Mesodermal cell (in vitro differentiated cells): ENCODE results near the gene ERN1.

Experiments
- H3K27ac ChIP-seq: 2 replicates; pipeline ENCODE4 v1.7.0; 2013; ENCODE audit warnings: mild to moderate bottlenecking, low read depth, low read length, moderate library complexity; ENCODE audit not compliant: severe bottlenecking
- H3K36me3 ChIP-seq: 2 replicates; pipeline ENCODE4 v1.7.1; 2013; ENCODE audit warnings: mild to moderate bottlenecking, low read length, moderate library complexity; ENCODE audit not compliant: control insufficient read depth, insufficient read depth
- H3K4me1 ChIP-seq: one replicate; pipeline ENCODE4 v1.7.1; 2013; ENCODE audit warnings: mild to moderate bottlenecking, low read length; ENCODE audit not compliant: insufficient read depth, control insufficient read depth, poor library complexity, severe bottlenecking
- H3K4me3 ChIP-seq: 2 replicates; pipeline ENCODE4 v1.7.0; 2013; ENCODE audit warnings: low read length, control low read depth, mild to moderate bottlenecking; ENCODE audit not compliant: insufficient read depth, poor library complexity, severe bottlenecking; ENCODE audit errors: extremely low read depth
- H3K9me3 ChIP-seq: 2 replicates; pipeline ENCODE4 v1.7.1; 2013; ENCODE audit warnings: mild to moderate bottlenecking, low read length, moderate library complexity; ENCODE audit not compliant: control insufficient read depth
- WGBS, 2 experiments: methylation state at CpG; one replicate each; pipeline ENCODE4 v1.1.5; 2013; ENCODE audit warnings: missing lambda C conversion rate in 2 of 2; ENCODE audit not compliant: insufficient coverage in 2 of 2; 5-methylcytosine and 5-hydroxymethylcytosine counted together

The ERN1 gene

GRCh38 chr17:64107500-64108236, 22.3 kb downstream of the ERN1 start:
- H3K4me3 ChIP-seq: no peak overlapping the region
- H3K36me3 ChIP-seq: no peaks in the 10 kb centered on the region
- H3K4me1 ChIP-seq: no peaks in the 10 kb centered on the region
- H3K9me3 ChIP-seq: no peaks in the 10 kb centered on the region
- 98% methylated on average over 3 to 4 of the region's 5 CpGs for WGBS, 2 experiments
- H3K27ac ChIP-seq: no peak overlapping the region

DNA sequence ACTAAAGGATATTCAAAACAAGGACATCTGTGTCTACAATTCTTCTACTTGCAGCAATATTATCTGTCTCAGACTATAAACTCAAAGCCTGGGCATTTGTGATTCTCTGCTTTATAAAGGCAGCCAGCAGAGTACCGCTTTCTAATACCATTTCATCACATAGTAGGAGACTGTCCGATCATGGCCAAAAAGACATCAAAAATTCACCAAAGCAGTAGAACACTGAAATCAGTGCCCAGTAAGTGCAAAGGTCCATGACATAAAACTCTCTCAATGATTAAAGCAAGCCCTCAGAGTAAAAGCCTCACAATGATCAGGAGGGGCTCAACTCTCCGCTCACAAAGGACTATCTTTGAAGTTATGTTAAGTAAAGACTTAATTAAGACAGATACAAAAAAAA, 23.0 kb downstream of the ERN1 start:
- no peaks in the 10 kb centered on the region for H3K4me1 ChIP-seq
- H3K4me3 ChIP-seq: no peak overlapping the region
- no peaks in the 10 kb centered on the region for H3K9me3 ChIP-seq
- 100% methylated on average over 1 to 2 of the region's 3 CpGs for WGBS, 2 experiments
- no peak overlapping the region for H3K27ac ChIP-seq
- H3K36me3 ChIP-seq: no peaks in the 10 kb centered on the region

DNA sequence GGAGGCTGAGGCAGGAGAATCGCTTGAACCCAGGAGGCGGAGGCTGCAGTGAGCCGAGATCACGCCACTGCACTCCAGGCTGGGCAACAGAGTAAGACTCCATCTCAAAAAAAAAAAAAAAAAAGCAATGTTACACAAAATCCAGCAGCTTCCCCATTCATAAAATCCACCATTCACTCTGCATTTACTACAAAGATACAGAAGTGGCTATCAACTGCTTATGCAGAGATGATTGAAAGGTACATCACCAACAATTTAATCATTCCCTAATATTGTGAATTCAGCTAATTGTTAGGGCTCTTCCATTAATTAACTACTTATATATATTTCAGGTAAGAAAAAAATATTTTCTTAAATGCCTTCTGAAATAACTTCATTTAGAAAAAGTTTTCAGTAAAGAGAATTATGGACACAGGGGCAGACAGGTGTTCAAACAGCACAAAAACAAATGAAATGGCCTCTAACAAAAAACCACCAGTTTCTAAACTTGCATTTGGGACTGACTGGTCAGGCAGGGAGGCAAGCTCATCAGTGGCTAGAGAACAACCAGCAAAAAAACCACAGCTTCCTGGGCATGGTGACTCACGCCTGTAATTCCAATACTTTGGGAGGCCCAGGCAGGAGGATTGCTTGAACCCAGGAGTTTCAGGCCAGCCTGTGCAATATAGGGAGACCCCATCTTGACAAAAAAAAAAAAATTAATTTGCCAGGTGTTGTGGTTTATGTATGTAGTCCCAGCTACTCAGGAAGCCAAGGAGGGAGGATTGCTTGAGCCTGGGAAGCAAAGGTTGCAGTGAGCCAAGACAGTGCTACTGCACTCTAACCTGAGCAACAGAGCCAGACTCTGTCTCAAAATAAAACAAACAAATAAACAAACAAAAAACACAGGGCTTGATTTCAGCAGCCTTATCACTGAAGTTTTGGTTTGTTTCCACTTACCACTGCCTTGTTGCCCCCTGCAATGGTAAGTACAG, 26.3 kb downstream of the ERN1 start:
- Histone ChIP-seq H3K27ac (no peak overlapping the region), H3K36me3 (no peaks in the 10 kb centered on the region), H3K4me3 (no peak overlapping the region), H3K9me3 (no peaks in the 10 kb centered on the region), H3K4me1 (no peaks in the 10 kb centered on the region)
- WGBS, 2 experiments: 93 to 100% methylated on average over 1 to 5 of the region's 5 CpGs

DNA sequence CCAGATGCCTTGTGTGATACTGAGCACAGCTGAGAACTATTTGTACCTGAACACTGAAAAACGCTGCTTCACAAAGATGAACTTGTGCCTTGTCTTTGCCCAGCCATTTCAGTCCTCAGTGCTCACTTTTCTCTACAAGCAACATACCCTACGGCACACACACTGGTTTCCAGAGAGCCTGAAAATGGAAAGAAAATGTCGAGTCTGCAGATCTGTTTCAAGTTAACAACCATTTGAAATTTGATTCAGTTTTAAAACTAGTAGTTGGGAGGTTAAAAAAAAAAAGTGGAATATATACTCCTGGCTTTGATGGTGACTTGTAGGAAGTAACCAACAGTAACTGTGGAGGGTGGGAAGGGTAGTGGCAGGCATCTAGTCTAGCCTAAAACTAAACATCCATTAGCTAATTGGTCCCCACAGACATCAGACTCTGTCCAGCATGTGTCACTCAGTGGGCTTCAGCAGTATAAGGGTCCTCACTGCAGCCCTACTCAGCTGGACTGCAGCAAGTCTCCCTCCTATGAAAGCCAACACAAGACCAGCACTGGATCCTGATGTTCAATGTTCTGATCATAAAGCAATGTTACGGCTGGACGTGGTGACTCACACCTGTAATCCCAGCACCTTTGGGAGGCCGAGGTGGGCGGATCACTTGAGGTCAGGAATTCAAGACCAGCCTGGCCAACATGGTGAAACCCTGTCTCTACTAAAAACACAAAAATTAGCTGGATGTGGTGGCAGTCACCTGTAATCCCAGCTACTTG, 27.1 kb downstream of the ERN1 start:
- Histone ChIP-seq H3K36me3 (no peaks in the 10 kb centered on the region), H3K9me3 (no peaks in the 10 kb centered on the region), H3K4me3 (no peak overlapping the region), H3K4me1 (no peaks in the 10 kb centered on the region), H3K27ac (no peak overlapping the region)
- WGBS, 2 experiments: 92 to 95% methylated on average over 4 to 7 of the region's 7 CpGs

DNA sequence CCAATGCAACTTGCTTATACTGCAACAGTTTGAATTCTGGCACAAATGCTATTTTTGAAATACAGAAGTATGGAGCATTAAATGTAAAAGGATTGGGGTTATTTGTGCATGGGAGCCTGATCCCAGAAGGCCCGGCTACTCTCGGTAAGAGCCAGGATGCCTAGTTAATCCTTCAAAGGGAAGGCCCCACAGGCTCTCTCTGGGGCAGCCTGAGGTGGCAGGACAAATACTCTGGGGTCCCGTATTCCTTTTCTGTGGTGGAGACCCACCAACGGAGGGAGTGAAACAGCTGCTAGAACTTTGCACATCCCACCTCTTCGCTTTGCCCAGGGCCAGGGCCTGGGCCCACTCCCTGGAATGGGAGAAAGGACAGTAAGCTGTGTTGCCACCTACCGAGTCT, 30.4 kb downstream of the ERN1 start:
- H3K36me3 ChIP-seq: no peaks in the 10 kb centered on the region
- no peaks in the 10 kb centered on the region for H3K9me3 ChIP-seq
- WGBS, 2 experiments: 83 to 88% methylated on average over 5 to 6 of the region's 6 CpGs
- H3K4me3 ChIP-seq: no peak overlapping the region
- no peaks in the 10 kb centered on the region for H3K4me1 ChIP-seq
- H3K27ac ChIP-seq: no peak overlapping the region

DNA sequence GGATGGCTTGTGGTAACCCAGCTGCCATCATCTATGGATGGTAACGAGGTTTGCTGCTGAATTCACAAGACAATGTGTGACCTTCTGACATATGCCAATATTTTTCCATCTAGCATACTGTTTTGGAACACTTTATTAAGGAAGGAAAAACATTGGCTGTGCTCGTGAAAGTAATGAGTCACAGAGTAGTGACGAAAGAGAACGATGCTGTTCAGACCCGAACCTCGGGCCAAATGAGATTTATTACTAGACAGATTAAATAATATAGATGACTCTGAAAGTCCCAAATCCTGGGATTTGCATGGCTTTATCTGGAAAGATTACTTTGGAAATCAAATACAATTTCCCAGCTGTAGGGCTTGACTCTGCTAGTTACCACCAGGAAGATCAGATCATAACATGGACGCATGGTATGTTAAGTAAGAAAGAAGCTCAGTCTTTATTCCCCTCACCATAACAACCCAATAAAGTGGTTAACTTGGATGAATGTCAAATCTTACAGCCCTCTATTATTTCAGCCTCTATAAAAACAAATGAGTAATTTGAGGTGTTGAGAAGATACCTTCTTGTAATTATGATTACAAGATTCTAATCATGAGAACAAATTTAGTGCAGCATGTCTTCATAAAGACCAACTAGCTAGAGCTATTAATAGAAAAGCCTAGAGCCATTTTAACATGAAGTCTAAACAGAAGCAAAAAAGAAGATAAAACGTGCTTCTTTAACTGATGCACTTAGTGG, 32.6 kb downstream of the ERN1 start:
- WGBS, 2 experiments: 100% methylated on average over 1 of the region's 8 CpGs; no CpG with 5 or more reads in 1 of the 2 experiments
- no peaks in the 10 kb centered on the region for H3K4me1 ChIP-seq
- no peak overlapping the region for H3K27ac ChIP-seq
- H3K4me3 ChIP-seq: no peak overlapping the region
- H3K9me3 ChIP-seq: no peaks in the 10 kb centered on the region
- H3K36me3 ChIP-seq: no peaks in the 10 kb centered on the region

GRCh38 chr17:64096037-64096436, 33.9 kb downstream of the ERN1 start:
- H3K9me3 ChIP-seq: no peaks in the 10 kb centered on the region
- H3K4me1 ChIP-seq: no peaks in the 10 kb centered on the region
- no peak overlapping the region for H3K27ac ChIP-seq
- 94 to 100% methylated on average over 2 of the region's 3 CpGs for WGBS, 2 experiments
- no peak overlapping the region for H3K4me3 ChIP-seq
- no peaks in the 10 kb centered on the region for H3K36me3 ChIP-seq

DNA sequence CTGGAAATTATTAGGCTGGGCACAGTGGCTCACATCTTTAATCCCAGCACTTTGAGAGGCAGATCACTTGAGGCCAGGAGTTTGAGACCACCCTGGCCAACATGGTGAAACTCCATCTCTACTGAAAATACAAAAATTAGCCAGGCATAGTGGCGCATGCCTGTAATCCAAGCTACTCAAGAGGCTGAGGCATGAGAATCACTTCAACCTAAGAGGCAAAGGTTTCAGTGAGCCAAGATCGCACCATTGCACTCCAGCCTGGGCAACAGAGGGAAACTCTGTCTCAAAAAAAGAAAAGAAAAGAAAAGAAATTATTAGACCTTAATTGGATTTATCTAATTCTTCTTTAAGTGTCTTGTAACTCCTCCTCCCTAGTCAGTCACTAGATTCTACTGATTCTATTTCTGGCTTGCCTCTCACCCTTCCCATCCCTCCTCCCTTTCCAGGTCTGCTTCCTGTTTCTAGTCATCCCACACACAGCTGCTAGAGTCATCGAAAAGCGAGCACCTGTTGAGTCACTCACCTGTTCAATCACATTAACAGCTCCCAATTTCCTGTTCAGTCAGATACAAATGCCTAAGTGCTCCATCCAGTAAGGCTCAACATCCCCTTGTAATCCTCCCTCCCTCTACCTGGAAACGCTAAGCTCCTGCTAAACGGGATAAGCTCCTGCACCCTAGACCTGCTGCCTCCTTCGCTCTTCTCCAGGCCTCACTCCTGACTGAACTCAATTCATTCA, 34.6 kb downstream of the ERN1 start:
- no peak overlapping the region for H3K4me3 ChIP-seq
- H3K27ac ChIP-seq: no peak overlapping the region
- 86 to 97% methylated on average over 6 to 7 of the region's 7 CpGs for WGBS, 2 experiments

GRCh38 chr17:64094412-64094811, 35.5 kb downstream of the ERN1 start:
- 91 to 92% methylated on average over 4 to 5 of the region's 7 CpGs for WGBS, 2 experiments

More for the DNA sequence above, 34.6 kb downstream of the ERN1 start:
- Histone ChIP-seq H3K36me3 (no peaks in the 10 kb centered on the region), H3K9me3 (no peaks in the 10 kb centered on the region), H3K4me1 (no peaks in the 10 kb centered on the region)

More at GRCh38 chr17:64094412-64094811, 35.5 kb downstream of the ERN1 start:
- H3K4me3 ChIP-seq: no peak overlapping the region
- H3K9me3 ChIP-seq: no peaks in the 10 kb centered on the region
- H3K4me1 ChIP-seq: no peaks in the 10 kb centered on the region
- no peak overlapping the region for H3K27ac ChIP-seq
- no peaks in the 10 kb centered on the region for H3K36me3 ChIP-seq
